Astrocyte of the cerebellum (primary cell): ENCODE measurements around the gene WDR36.

Experiments
- DNase-seq: peaks from one replicate; pipeline ENCODE4 v3.0.0-alpha.2; 2011; ENCODE audit warnings: low read depth
- H3K4me3 ChIP-seq: 2 replicates; pipeline ENCODE4 v1.5.1; 2011; ENCODE audit warnings: mild to moderate bottlenecking, low read depth, low read length, moderate library complexity
- CTCF ChIP-seq: IDR thresholded peaks from 2 replicates; pipeline ENCODE4 v1.5.1; 2012; ENCODE audit warnings: low read length, low read depth, moderate library complexity, mild to moderate bottlenecking; ENCODE audit errors: missing control alignments
- in situ Hi-C: cut with HindIII; loops from 2 replicates; pipeline ENCODE4 v1.10.0; 2017; ENCODE audit warnings: low sequenced_read_pairs

Gene WDR36

GRCh38 chr5:111074244-111074643 lies 17.9 kb upstream of the WDR36 start:
- in situ Hi-C loops = no loop called here

GRCh38 chr5:111075520-111075919 lies 16.6 kb upstream of the WDR36 start:
- peak; percentile 70 for DNase-seq
- no peak overlapping the region for H3K4me3 ChIP-seq
- no peak for TF ChIP-seq CTCF
- in situ Hi-C loops = no loop called here

More at GRCh38 chr5:111074244-111074643, 17.9 kb upstream of the WDR36 start:
- no peak for DNase-seq
- peak overlapping the region; percentile 57 for H3K4me3 ChIP-seq
- no peak for TF ChIP-seq CTCF

GRCh38 chr5:111076091-111076490 lies 16.1 kb upstream of the WDR36 start:
- H3K4me3 ChIP-seq = no peak overlapping the region
- in situ Hi-C loops = no loop called here
- no peak for TF ChIP-seq CTCF
- DNase-seq = no peak

GRCh38 chr5:111077678-111078077 lies 14.5 kb upstream of the WDR36 start:
- no peak for TF ChIP-seq CTCF
- DNase-seq = no peak
- in situ Hi-C loops = no loop called here
- no peak overlapping the region for H3K4me3 ChIP-seq

GRCh38 chr5:111079846-111080245 lies 12.3 kb upstream of the WDR36 start:
- DNase-seq = no peak
- no peak for TF ChIP-seq CTCF
- in situ Hi-C loops = no loop called here
- no peak overlapping the region for H3K4me3 ChIP-seq

GRCh38 chr5:111083323-111083722 lies 8.8 kb upstream of the WDR36 start:
- H3K4me3 ChIP-seq = no peak overlapping the region
- TF ChIP-seq CTCF = no peak
- DNase-seq = no peak
- in situ Hi-C loops = no loop called here

GRCh38 chr5:111095982-111096381 lies 3.8 kb downstream of the WDR36 start:
- TF ChIP-seq CTCF = no peak
- DNase-seq = no peak
- no peak overlapping the region for H3K4me3 ChIP-seq
- in situ Hi-C loops = no loop called here
